A673 (cell line): ENCODE results near the gene PTTG1. TPM values are rescaled to one million over a fixed set of nuclear protein-coding genes. Genes with fewer than 3 reads are reported as not detected.

Experiments used
- BruUV-seq: library from RNA; stranded (reverse); fragments of 400-500 nt; replicated peaks from 2 replicates; lab custom pipeline; 2021; lab: Mats Ljungman, UMichigan
- CTCF ChIA-PET: fragments of 300-600 bp; sonication (Branson Sonifier 250); formaldehyde crosslinking; loops from one replicate; lab custom pipeline; 2022; ENCODE audit warnings: antibody characterized with exemption; lab: Charles Lee
- POLR2A ChIA-PET: fragments of 300-600 bp; sonication (Branson Sonifier 250); formaldehyde crosslinking; loops from one replicate; lab custom pipeline; 2022; ENCODE audit warnings: antibody characterized with exemption; ENCODE audit not compliant: low non-redundant PET; lab: Charles Lee
- DNase-seq: peaks from one replicate; pipeline ENCODE4 v3.0.0-alpha.2; 2015; ENCODE audit warnings: low spot score
- H3K27ac ChIP-seq: fragments of 200-600 bp; sonication (generic); 2 replicates; pipeline ENCODE4 v1.5.1; 2016; ENCODE audit warnings: mixed run types, low read depth, mild to moderate bottlenecking, mixed read lengths, antibody characterized with exemption, low read length; ENCODE audit not compliant: poor library complexity, severe bottlenecking
- H3K27me3 ChIP-seq: fragments of 200-600 bp; sonication (generic); replicated peaks from 2 replicates; pipeline ENCODE4 v1.6.1; 2017; ENCODE audit warnings: mixed run types, low read depth, mild to moderate bottlenecking, mixed read lengths, antibody characterized with exemption, low read length; ENCODE audit not compliant: insufficient read depth, poor library complexity
- H3K36me3 ChIP-seq: fragments of 200-600 bp; sonication (generic); 2 replicates; pipeline ENCODE4 v1.6.1; 2016; ENCODE audit warnings: mixed run types, mild to moderate bottlenecking, mixed read lengths, antibody characterized with exemption, low read length; ENCODE audit not compliant: insufficient read depth, poor library complexity, severe bottlenecking
- H3K4me1 ChIP-seq: fragments of 200-600 bp; sonication (generic); 2 replicates; pipeline ENCODE4 v1.6.1; 2017; ENCODE audit warnings: mixed run types, mild to moderate bottlenecking, mixed read lengths, antibody characterized with exemption, low read length; ENCODE audit not compliant: insufficient read depth, poor library complexity, severe bottlenecking
- H3K4me3 ChIP-seq: fragments of 200-600 bp; sonication (generic); 2 replicates; pipeline ENCODE4 v1.5.1; 2016; ENCODE audit warnings: low read depth, mixed run types, mild to moderate bottlenecking, mixed read lengths, low read length; ENCODE audit not compliant: poor library complexity, severe bottlenecking
- H3K9me3 ChIP-seq: fragments of 200-600 bp; sonication (generic); 2 replicates; pipeline ENCODE4 v1.6.1; 2016; ENCODE audit warnings: mixed run types, low read depth, mild to moderate bottlenecking, mixed read lengths, antibody characterized with exemption, low read length; ENCODE audit not compliant: poor library complexity, severe bottlenecking
- CTCF ChIP-seq: fragments of 300-800, 200-600 bp; sonication (generic); conservative IDR thresholded peaks from 2 replicates; pipeline ENCODE4 v1.5.1; 2017; ENCODE audit warnings: low read depth, mild to moderate bottlenecking, antibody characterized with exemption, low read length, moderate library complexity, mixed read lengths
- EZH2 ChIP-seq: fragments of 200-600 bp; sonication (generic); IDR thresholded peaks from 2 replicates; pipeline ENCODE4 v1.6.1; 2017; ENCODE audit warnings: borderline replicate concordance, low read depth, mild to moderate bottlenecking, mixed read lengths, antibody characterized with exemption, low read length; ENCODE audit not compliant: poor library complexity, severe bottlenecking
- intact Hi-C: fragments of 100-400 bp; cut with micrococcal nuclease; formaldehyde crosslinking; loops from one replicate; pipeline ENCODE4 v1.10.0; 2022; ENCODE audit not compliant: unreplicated experiment
- total RNA-seq: library from RNA; stranded (reverse); gene quantifications from 2 replicates; pipeline ENCODE4 v1.2.3, GENCODE V29; 2021

PTTG1 gene
- total RNA-seq, 1 experiment from 2014 or later, result 192 TPM

DNA sequence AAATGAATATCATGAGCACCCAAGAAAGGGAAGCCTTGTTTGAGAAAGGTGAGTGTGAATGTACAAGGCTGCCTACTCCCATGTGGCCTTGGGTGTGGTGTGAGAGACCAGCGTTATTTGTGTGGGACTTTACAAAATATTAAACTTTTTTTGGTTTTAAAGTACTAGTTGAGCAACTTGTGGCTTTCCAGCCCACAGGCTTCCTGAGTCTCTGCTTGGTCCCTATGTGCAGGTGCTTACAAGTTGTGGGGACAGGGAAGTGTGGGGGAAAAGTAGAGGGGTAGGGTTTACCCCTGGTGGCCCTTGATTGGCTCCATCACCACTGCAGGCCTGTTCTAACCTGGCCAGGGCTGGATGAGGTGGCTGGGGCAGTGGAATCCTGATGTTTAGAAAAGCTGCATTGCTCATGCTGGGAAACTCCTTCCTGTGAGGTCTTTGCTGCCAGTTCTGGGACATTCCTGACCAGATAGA is 19.7 kb downstream of the PTTG1 start:
- Histone ChIP-seq H3K9me3 (no peaks in the 10 kb centered on the region), H3K4me3 (no peak overlapping the region), H3K36me3 (no peaks in the 10 kb centered on the region), H3K27ac (no peak overlapping the region), H3K27me3 (no peaks in the 10 kb centered on the region), H3K4me1 (no peaks in the 10 kb centered on the region)
- ChIA-PET POLR2A (no interaction called here), CTCF (no interaction called here)
- BruUV-seq, result no TSS peak
- no peak for TF ChIP-seq EZH2
- no peak for TF ChIP-seq CTCF
- DNase-seq, result no peak
- intact Hi-C loops, result no loop called here

DNA sequence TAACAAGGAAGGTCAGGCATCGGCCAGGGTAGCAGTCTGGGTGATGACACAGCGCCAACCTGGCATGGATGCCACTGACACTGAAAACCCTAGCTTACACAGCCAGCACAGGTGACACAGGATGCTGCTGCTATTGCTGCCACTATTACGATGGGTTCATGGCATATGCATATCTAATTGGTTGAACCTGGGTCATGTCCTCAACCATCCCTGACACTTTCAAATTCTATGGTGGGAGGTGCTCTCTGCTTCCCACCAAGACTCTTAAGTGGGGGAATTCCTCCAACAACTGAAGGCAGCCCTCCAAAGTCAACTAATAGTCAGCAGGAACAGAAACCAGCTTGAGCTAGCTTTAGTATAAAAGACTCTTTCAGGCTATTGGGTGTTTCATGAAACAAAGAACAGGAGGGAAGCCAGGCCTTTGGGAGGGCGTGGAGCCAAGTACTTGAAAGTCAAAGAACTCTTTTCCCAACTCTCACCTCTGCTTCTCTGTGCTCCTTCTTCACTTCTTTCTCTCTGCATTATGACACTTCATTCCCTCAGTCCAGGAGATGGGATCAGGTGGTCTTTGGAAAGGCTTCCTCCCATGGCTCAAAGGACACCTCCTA is 21.3 kb downstream of the PTTG1 start:
- DNase-seq, result no peak
- H3K27me3 ChIP-seq, result no peaks in the 10 kb centered on the region
- H3K4me1 ChIP-seq, result no peaks in the 10 kb centered on the region
- no TSS peak for BruUV-seq
- intact Hi-C loops, result no loop called here
- no peak overlapping the region for H3K4me3 ChIP-seq
- no peaks in the 10 kb centered on the region for H3K9me3 ChIP-seq
- TF ChIP-seq CTCF, result no peak
- TF ChIP-seq EZH2, result no peak
- H3K27ac ChIP-seq, result no peak overlapping the region
- ChIA-PET POLR2A (no interaction called here), CTCF (no interaction called here)
- no peaks in the 10 kb centered on the region for H3K36me3 ChIP-seq

GRCh38 chr5:160444407-160444806 is 22.8 kb downstream of the PTTG1 start:
- no peak for TF ChIP-seq CTCF
- no peak for TF ChIP-seq EZH2
- Histone ChIP-seq H3K4me1 (no peaks in the 10 kb centered on the region), H3K36me3 (no peaks in the 10 kb centered on the region), H3K27ac (no peak overlapping the region), H3K9me3 (no peaks in the 10 kb centered on the region), H3K27me3 (no peaks in the 10 kb centered on the region), H3K4me3 (no peak overlapping the region)
- intact Hi-C loops, result no loop called here
- no TSS peak for BruUV-seq
- CTCF ChIA-PET, result no interaction called here
- POLR2A ChIA-PET, result no interaction called here
- DNase-seq, result no peak
